ENCODE results near the gene JOSD1. TPM values are rescaled to one million over a fixed set of nuclear protein-coding genes. Genes with fewer than 3 reads are reported as not detected.
A peak's percentile ranks its signal among the peaks of the same experiment; 100 is the strongest.

Gene JOSD1
- total RNA-seq, 1 donor from 2014 or later = 40.6 TPM

GRCh38 chr22:38641476-38642040 is 59.2 kb downstream of the JOSD1 start:
- no peaks in the 10 kb centered on the region for H3K9me3 Mint-ChIP-seq (ENCODE audit: low read depth)
- no peaks in the 10 kb centered on the region for H3K4me1 Mint-ChIP-seq (ENCODE audit: low read depth)
- no peak for DNase-seq (ENCODE audit: low spot score, unreplicated experiment)
- H3K4me3 Mint-ChIP-seq (ENCODE audit: low read depth) = no peak overlapping the region
- H3K27ac Mint-ChIP-seq = no peak overlapping the region
- H3K36me3 Mint-ChIP-seq (ENCODE audit: insufficient read depth) = peaks cover 22% of the 10 kb centered on the region
- no peaks in the 10 kb centered on the region for H3K27me3 Mint-ChIP-seq
- TF ChIP-seq CTCF (IDR thresholded peaks at IDR 0.05; ENCODE audit: unreplicated experiment) = no peak

GRCh38 chr22:38638728-38639127 is 62.0 kb downstream of the JOSD1 start:
- Mint-ChIP-seq H3K27me3 (no peaks in the 10 kb centered on the region), H3K9me3 (ENCODE audit: low read depth) (no peaks in the 10 kb centered on the region), H3K27ac (peak overlapping the region; percentile 6), H3K4me1 (ENCODE audit: low read depth) (no peaks in the 10 kb centered on the region), H3K4me3 (ENCODE audit: low read depth) (no peak overlapping the region), H3K36me3 (ENCODE audit: insufficient read depth) (peaks cover 31% of the 10 kb centered on the region)
- DNase-seq (ENCODE audit: low spot score, unreplicated experiment) = no peak
- no peak for TF ChIP-seq CTCF (IDR thresholded peaks at IDR 0.05; ENCODE audit: unreplicated experiment)

GRCh38 chr22:38638216-38638615 is 62.5 kb downstream of the JOSD1 start:
- no peak for TF ChIP-seq CTCF (IDR thresholded peaks at IDR 0.05; ENCODE audit: unreplicated experiment)
- no peaks in the 10 kb centered on the region for H3K27me3 Mint-ChIP-seq
- peaks cover 28% of the 10 kb centered on the region for H3K36me3 Mint-ChIP-seq (ENCODE audit: insufficient read depth)
- peak overlapping the region; percentile 6 for H3K27ac Mint-ChIP-seq
- H3K4me1 Mint-ChIP-seq (ENCODE audit: low read depth) = no peaks in the 10 kb centered on the region
- no peaks in the 10 kb centered on the region for H3K9me3 Mint-ChIP-seq (ENCODE audit: low read depth)
- no peak for DNase-seq (ENCODE audit: low spot score, unreplicated experiment)
- no peak overlapping the region for H3K4me3 Mint-ChIP-seq (ENCODE audit: low read depth)

Other genes with a start within 250 kb of the JOSD1 start
- 1.7 and 2.2 TPM in 2 replicates for gene KCNJ4, start 245.7 kb downstream of the JOSD1 start, total RNA-seq
- 5.7 and 6.3 TPM in 2 replicates for gene KDELR3, start 232.8 kb downstream of the JOSD1 start, total RNA-seq
- gene DDX17, start 194.6 kb downstream of the JOSD1 start, total RNA-seq = 625 and 651 TPM in 2 replicates
- gene DMC1, start 130.8 kb downstream of the JOSD1 start, total RNA-seq = 2.2 and 3.0 TPM in 2 replicates
- gene FAM227A, start 44.6 kb downstream of the JOSD1 start, total RNA-seq = 18.3 and 18.6 TPM in 2 replicates
- 46.1 and 50.5 TPM in 2 replicates for gene CBY1, start 44.3 kb downstream of the JOSD1 start, total RNA-seq
- 68.7 and 76.5 TPM in 2 replicates for gene TOMM22, start 19.0 kb downstream of the JOSD1 start, total RNA-seq
- gene GTPBP1, start 5.0 kb upstream of the JOSD1 start, total RNA-seq = 64.0 and 64.9 TPM in 2 replicates
- gene SUN2, start 55.1 kb upstream of the JOSD1 start, total RNA-seq = 61.8 and 66.1 TPM in 2 replicates
- 27.1 and 28.0 TPM in 2 replicates for gene DNAL4, start 93.2 kb upstream of the JOSD1 start, total RNA-seq
- gene NPTXR, start 143.1 kb upstream of the JOSD1 start, total RNA-seq = 4.7 TPM in 2 replicates
- 38.8 and 39.6 TPM in 2 replicates for gene CBX6, start 171.3 kb upstream of the JOSD1 start, total RNA-seq